HG03097 (cell line): ENCODE results near the gene NOX4.

Experiments
- ATAC-seq: cut with Tn5 transposase; IDR thresholded peaks from one replicate; pipeline ENCODE4 v1.9.1; 2021; ENCODE audit not compliant: unreplicated experiment, low FRiP score

The NOX4 gene

DNA sequence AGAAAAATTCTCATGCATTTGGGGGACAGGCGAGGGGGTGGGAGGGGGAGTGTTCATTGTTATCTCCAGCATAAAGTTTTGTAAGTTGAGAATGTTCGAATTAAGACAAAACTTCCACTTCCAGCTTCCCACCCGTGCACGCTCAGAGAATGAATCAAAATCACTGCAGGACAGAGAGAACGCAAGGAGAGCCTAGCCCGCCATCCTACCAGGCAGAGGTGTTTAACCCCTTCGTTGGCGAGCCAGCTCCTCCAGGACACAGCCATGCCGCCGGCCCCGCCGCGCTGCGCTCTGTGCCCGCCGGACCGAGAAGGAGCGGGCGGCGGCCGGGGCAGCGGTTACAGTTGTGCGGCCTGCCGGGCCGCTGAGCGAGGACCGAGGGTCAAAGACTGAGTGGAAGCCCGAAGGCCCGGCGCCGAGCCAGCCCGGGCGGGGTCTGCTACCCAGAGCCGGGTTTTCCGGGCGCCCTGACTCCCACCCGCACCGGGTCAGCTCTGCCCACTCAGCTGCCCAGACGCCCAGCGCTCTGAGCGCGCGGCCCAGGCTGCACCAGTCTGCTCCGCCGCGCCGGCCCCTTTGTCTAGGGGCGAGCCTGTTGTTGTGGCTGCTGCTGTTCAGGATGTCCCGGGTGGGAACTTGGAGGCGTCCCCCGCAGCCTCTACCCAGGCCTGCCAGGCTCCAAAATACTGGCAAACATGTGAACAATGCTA is at the start of gene NOX4:
Gene NOX4 (minus strand): TSS at position 395 of the 710 bp plus-strand sequence. CDS start 129 bp downstream, at position 266.
- no peak for ATAC-seq

DNA sequence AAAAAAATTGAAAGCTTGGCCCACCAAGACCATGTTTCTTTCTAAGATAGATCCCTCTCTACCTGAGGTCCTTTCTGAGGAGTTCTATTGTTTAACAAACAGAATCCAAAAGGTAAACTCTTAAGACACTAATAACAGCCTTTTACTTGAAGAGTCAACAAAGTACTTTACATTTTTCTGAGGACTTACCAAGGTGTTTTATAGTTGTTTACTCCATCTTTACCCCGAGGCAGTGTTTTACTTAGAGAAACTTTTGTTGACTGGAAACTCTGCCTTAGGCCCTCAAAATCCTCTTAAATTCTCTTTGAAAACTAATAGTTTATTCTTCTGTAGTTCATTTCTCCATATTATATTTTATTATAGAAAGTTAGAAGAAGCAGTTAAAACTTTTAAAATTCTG is 49.7 kb upstream of the NOX4 start:
- no peak for ATAC-seq

GRCh38 chr11:89537936-89538335 is 46.8 kb upstream of the NOX4 start:
- ATAC-seq, result no peak

- no peak for ATAC-seq
Measured at GRCh38 chr11:89536926-89537325, 45.8 kb upstream of the NOX4 start.

GRCh38 chr11:89535221-89535620 is 44.0 kb upstream of the NOX4 start:
- no peak for ATAC-seq

DNA sequence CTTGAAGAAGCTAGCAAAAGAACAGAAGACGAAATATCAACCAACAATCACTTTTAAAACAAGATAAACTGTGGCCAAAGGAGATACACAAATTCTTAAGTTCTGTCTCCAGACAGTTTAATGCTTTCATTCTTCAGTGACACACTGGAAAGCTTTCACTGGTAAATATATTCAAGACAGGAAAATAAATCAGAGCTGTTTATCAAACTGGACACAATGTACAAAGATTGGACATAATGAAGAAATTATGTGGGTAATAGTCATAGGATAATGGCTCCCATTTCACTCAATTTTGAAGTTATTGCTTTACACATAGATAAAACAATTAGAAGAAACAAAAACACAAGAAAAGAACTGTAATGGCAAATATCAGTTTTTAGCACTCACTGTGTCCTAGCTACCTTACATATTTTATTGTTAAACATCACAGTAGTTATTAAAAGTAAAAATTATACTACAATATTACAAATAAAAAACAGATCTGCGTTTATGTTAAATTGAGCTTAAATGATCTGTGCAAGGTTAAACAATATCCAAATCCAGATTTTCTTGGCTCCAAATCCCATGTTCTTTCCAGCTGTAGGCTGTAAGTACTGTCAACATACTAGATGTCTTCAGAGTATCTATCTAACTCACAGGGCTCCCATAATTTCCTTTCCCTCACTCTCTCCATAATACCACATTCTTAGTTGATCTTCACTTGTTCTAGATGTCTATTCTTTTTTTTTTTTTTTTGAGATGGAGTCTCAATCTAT is 38.6 kb upstream of the NOX4 start:
- no peak for ATAC-seq

GRCh38 chr11:89521792-89522191 is 30.6 kb upstream of the NOX4 start:
- ATAC-seq, result no peak

DNA sequence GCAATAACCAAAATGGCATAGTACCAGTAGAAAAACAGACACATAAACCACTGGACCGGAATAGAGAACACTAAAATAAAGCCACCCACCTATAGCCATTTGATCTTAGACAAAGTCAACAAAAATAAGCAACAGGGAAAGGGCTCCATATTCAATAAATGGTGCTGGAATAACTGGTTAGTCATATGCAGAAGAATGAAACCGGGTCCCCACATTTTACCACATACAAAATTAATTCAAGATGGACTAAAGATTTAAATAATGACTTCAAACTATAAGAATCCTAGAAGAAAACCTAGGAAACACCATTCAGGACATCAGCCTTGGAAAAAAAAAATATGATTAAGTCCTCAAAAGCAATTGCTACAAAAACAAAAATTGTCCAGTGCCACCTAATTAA is 30.1 kb upstream of the NOX4 start:
- no peak for ATAC-seq

DNA sequence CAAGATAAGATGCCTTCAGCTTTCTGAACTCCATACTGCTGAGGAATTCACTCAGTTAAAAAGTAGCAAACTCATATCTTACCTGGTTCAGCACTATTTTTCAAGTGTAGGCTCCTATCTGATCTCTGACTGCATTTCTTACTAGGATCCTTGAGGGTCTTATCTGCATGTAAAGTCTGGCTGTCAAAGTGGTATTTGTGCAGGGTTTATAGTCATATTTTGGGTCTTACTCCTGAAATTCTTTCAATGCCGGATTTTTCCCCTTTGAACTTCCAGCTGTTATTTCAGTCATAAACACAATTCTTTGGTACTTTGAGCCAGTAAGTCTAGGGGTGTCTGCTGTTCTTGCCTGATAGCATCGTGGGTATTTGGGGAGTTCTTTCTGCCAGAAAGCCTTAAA is 25.3 kb upstream of the NOX4 start:
- ATAC-seq, result no peak

GRCh38 chr11:89508544-89508943 is 17.4 kb upstream of the NOX4 start:
- no peak for ATAC-seq

DNA sequence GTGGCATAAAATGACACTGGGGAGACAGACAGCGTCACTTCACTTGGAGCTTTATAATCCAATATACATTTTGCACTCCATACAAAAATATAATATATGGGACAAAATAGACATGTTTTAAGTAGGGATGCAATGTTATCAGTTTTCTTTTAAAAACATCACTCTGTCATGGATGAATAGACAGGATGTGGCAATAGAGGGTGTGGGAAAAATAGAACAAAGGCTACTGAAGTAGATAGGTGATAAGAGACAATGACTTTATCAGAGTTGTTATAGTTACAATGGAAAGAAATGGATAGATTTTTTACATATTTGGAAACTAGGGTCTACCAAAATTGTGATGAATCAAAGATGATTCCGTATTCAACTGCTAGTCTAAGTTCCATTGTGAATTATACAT is 13.1 kb upstream of the NOX4 start:
- no peak for ATAC-seq

- ATAC-seq, result no peak
Measured at GRCh38 chr11:89503422-89503821, 12.2 kb upstream of the NOX4 start.

- ATAC-seq, result no peak
Measured at GRCh38 chr11:89502301-89502700, 11.1 kb upstream of the NOX4 start.

GRCh38 chr11:89500336-89500735 is 9.2 kb upstream of the NOX4 start:
- ATAC-seq, result no peak

DNA sequence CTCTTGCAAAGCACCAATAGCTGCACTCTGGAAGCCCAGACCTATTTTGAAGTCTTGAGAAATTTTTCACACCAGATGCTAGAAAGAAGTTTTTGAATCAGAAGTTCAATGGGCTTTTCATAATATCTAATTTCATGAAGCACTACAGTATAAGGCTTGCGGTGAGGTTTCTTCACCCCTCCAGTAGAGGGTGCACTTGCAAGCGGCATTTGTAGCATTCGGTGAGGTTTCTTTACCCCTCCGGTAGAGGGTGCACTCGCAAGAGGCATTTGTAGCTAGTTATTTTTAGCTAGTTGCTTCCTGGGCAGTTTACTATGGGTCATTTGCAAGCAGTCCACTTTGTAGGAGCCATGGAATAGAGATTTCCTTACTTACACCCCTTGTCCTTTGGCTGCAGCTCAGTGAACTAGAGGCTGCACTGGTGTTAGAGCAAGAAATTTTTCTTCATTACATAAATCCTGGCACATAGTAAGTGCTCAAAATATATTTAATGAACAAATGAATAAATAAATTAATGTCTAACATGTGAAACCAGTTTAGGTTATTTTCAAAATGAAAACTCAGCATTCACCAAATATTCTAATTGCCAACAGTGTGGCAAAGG is 7.8 kb upstream of the NOX4 start:
- no peak for ATAC-seq

GRCh38 chr11:89495951-89496350 is 4.8 kb upstream of the NOX4 start:
- ATAC-seq, result no peak

DNA sequence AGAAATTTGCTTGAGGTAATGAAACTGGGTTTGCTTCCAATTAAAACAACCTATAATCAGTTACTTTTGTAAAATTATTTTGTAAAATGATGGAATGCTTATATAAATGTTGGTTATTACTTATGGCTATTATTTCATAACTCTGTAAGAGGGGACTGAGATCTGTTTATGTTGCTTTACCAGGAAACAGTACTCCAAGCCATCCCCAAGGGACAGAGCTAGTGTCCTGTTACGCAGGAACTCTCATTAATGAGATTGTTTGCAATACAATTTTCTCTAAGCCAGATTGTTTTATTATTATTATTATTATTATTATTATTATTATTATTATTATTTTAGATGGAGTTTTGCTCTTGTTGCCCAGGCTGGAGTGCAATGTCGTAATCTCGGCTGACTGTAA is 2.3 kb upstream of the NOX4 start:
- no peak for ATAC-seq

GRCh38 chr11:89490602-89490980 is 584 bp downstream of the NOX4 start:
- no peak for ATAC-seq

GRCh38 chr11:89489930-89490329 is 1.2 kb downstream of the NOX4 start:
- ATAC-seq, result no peak

GRCh38 chr11:89487016-89487415 is 4.2 kb downstream of the NOX4 start:
- ATAC-seq, result no peak

DNA sequence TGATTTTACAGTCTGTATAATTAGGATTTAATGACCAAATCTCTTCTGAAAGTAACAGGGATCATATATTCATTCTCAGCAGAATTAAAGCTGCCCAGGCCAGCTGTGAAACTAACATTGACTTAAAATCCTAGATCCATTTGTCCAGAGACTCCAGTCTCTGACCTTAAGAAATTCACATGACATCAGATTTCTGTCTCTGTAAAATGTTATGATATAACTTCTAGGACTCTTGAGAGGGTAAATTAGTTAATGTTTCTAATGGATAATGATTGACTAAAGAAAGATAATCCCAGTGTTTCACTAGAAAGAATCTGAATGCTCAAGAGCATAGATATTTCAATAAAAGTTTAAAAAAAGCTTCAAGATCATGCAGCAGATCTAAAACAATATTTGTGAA is 6.3 kb downstream of the NOX4 start:
- no peak for ATAC-seq

DNA sequence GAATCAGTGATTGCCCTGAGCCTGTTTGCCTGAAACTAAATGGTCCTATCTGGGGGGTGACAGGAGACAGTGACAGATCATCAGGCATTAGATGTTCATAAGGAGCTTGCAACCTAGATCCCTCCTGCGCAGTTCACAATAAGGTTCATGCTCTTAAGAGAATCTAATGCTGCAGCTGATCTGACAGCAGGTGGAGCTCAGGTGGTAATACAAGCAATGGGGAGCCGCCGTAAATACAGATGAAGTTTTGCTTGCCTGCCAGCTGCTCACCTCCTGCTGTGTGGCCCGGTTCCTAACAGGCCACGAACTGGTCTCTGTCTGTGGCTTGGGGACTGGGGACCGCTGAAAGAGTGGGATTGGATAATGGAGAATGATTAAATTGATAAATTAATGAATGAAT is 14.0 kb downstream of the NOX4 start:
- no peak for ATAC-seq
